GM18502 (cell line): ENCODE measurements around the gene TEC.

Experiments used
- ATAC-seq: cut with Tn5 transposase; IDR thresholded peaks from one replicate; pipeline ENCODE4 v1.9.1; 2021; ENCODE audit warnings: mild to moderate bottlenecking; ENCODE audit not compliant: unreplicated experiment, poor library complexity

TEC gene

GRCh38 chr4:48131736-48132135 lies 137.9 kb downstream of the TEC start:
- ATAC-seq, result no peak

GRCh38 chr4:48130100-48130499 lies 139.5 kb downstream of the TEC start:
- ATAC-seq, result no peak

- no peak for ATAC-seq
Observed at GRCh38 chr4:48129307-48130014, 140.2 kb downstream of the TEC start.

GRCh38 chr4:48127682-48128404 lies 141.8 kb downstream of the TEC start:
- peak; percentile 95 for ATAC-seq

GRCh38 chr4:48127231-48127630 lies 142.4 kb downstream of the TEC start:
- no peak for ATAC-seq

GRCh38 chr4:48126621-48127020 lies 143.0 kb downstream of the TEC start:
- ATAC-seq, result no peak

GRCh38 chr4:48124870-48125269 lies 144.8 kb downstream of the TEC start:
- ATAC-seq, result no peak

- no peak for ATAC-seq
Observed at GRCh38 chr4:48122756-48123155, 146.9 kb downstream of the TEC start.

- ATAC-seq, result no peak
Observed at GRCh38 chr4:48121180-48121579, 148.5 kb downstream of the TEC start.

GRCh38 chr4:48120132-48120531 lies 149.5 kb downstream of the TEC start:
- no peak for ATAC-seq

GRCh38 chr4:48119646-48120045 lies 150.0 kb downstream of the TEC start:
- no peak for ATAC-seq

GRCh38 chr4:48118081-48118480 lies 151.6 kb downstream of the TEC start:
- ATAC-seq, result no peak

GRCh38 chr4:48116582-48116981 lies 153.1 kb downstream of the TEC start:
- ATAC-seq, result no peak

- no peak for ATAC-seq
Observed at GRCh38 chr4:48114412-48114811, 155.2 kb downstream of the TEC start.

GRCh38 chr4:48112017-48112667 lies 157.5 kb downstream of the TEC start:
- ATAC-seq, result no peak

- ATAC-seq, result no peak
Observed at GRCh38 chr4:48110452-48110978, 159.1 kb downstream of the TEC start.

GRCh38 chr4:48109413-48110263 lies 160.0 kb downstream of the TEC start:
- ATAC-seq, result peak; percentile 84

- ATAC-seq, result no peak
Observed at GRCh38 chr4:48108309-48109073, 161.1 kb downstream of the TEC start.

- ATAC-seq, result no peak
Observed at GRCh38 chr4:48105230-48105629, 164.4 kb downstream of the TEC start.
